Breast epithelium (tissue), 3 donors: ENCODE data around the gene PLA2G4D.

Experiments
- CTCF ChIP-seq, 3 donors: fragments of 450-650 bp; IDR thresholded peaks; one replicate each; pipeline ENCODE4 v1.5.1; 2016 to 2017; ENCODE audit warnings: antibody characterized with exemption in 3 of 3, mild to moderate bottlenecking in 3 of 3, moderate library complexity in 3 of 3
- POLR2A ChIP-seq: fragments of 450-650 bp; IDR thresholded peaks from one replicate; pipeline ENCODE4 v1.6.1; 2016; ENCODE audit warnings: antibody characterized with exemption, mild to moderate bottlenecking, moderate library complexity
- POLR2AphosphoS5 ChIP-seq, 3 donors: sonication (generic); formaldehyde crosslinking; IDR thresholded peaks; one replicate each; pipeline ENCODE4 v1.6.1; 2017; ENCODE audit warnings: antibody characterized with exemption in 3 of 3

GRCh38 chr15:42032376-42033213 lies 61.8 kb downstream of the PLA2G4D start:
- no peak for TF ChIP-seq CTCF (IDR thresholded peaks at IDR 0.05)
- no peak for TF ChIP-seq POLR2AphosphoS5 (IDR thresholded peaks at IDR 0.05)
- no peak for TF ChIP-seq POLR2A
